Neural crest cell (in vitro differentiated cells): ENCODE measurements around the gene IQCK. TPM values are rescaled to one million over a fixed set of nuclear protein-coding genes. Genes with fewer than 3 reads are reported as not detected.

Experiments used
- DNase-seq: peaks from one replicate; pipeline ENCODE4 v3.0.0; 2021; ENCODE audit warnings: low read depth, mixed read lengths, low spot score
- H3K27ac Mint-ChIP-seq: one replicate; pipeline ENCODE4 v1.8.0; 2021; ENCODE audit warnings: mild to moderate bottlenecking, mixed read lengths; ENCODE audit not compliant: unreplicated experiment
- H3K27me3 Mint-ChIP-seq: 2 replicates; pipeline ENCODE4 v1.8.0; 2021; ENCODE audit warnings: low read depth, mild to moderate bottlenecking, mixed read lengths
- H3K36me3 Mint-ChIP-seq: 2 replicates; pipeline ENCODE4 v1.8.0; 2021; ENCODE audit warnings: low read depth, mild to moderate bottlenecking, mixed read lengths
- H3K4me1 Mint-ChIP-seq: 2 replicates; pipeline ENCODE4 v1.8.0; 2021; ENCODE audit warnings: mixed read lengths
- H3K4me3 Mint-ChIP-seq: one replicate; pipeline ENCODE4 v1.8.0; 2021; ENCODE audit warnings: mild to moderate bottlenecking, mixed read lengths
- H3K9me3 Mint-ChIP-seq: 2 replicates; pipeline ENCODE4 v1.8.0; 2021; ENCODE audit warnings: mixed read lengths
- CTCF ChIP-seq: fragments of 200-600 bp; sonication (generic); conservative IDR thresholded peaks from 2 replicates; pipeline ENCODE4 v1.5.0; 2021; ENCODE audit warnings: antibody characterized with exemption, mild to moderate bottlenecking
- total RNA-seq: library from RNA; stranded (reverse); gene quantifications from 2 replicates; pipeline ENCODE4 v1.2.1, GENCODE V29; 2021

The IQCK gene
- total RNA-seq, 1 donor from 2014 or later, result 23.7 TPM

GRCh38 chr16:19883966-19884485 lies 166.0 kb downstream of the IQCK start:
- H3K9me3 Mint-ChIP-seq, result no peaks in the 10 kb centered on the region
- H3K27me3 Mint-ChIP-seq, result peaks cover 7% of the 10 kb centered on the region
- peaks cover 37% of the 10 kb centered on the region for H3K4me1 Mint-ChIP-seq
- TF ChIP-seq CTCF, result no peak
- H3K4me3 Mint-ChIP-seq, result peak overlapping the region; percentile 95
- H3K36me3 Mint-ChIP-seq, result peaks cover 3% of the 10 kb centered on the region
- no peak for DNase-seq
- no peak overlapping the region for H3K27ac Mint-ChIP-seq

GRCh38 chr16:19884611-19885450 lies 166.8 kb downstream of the IQCK start, which contains the start of gene GPRC5B:
TSS of gene GPRC5B (minus strand) at chr16:19884848. CDS start at chr16:19872845, 12,003 bp downstream.
- Mint-ChIP-seq H3K27ac (no peak within 1 kb of the TSS), H3K9me3 (no peaks in the 10 kb centered on the region), H3K27me3 (peaks cover 7% of the 10 kb centered on the region), H3K36me3 (peaks cover 3% of the 10 kb centered on the region), H3K4me1 (peaks cover 30% of the 10 kb centered on the region), H3K4me3 (peak within 1 kb of the TSS; percentile 98)
- DNase-seq, result peak; percentile 33
- peak; percentile 22 for TF ChIP-seq CTCF

GRCh38 chr16:19885451-19886072 lies 167.5 kb downstream of the IQCK start:
- no peak overlapping the region for H3K27ac Mint-ChIP-seq
- TF ChIP-seq CTCF, result no peak
- peak overlapping the region; percentile 98 for H3K4me3 Mint-ChIP-seq
- no peaks in the 10 kb centered on the region for H3K9me3 Mint-ChIP-seq
- H3K27me3 Mint-ChIP-seq, result peaks cover 7% of the 10 kb centered on the region
- H3K4me1 Mint-ChIP-seq, result peaks cover 30% of the 10 kb centered on the region
- DNase-seq, result no peak
- H3K36me3 Mint-ChIP-seq, result peaks cover 3% of the 10 kb centered on the region

GRCh38 chr16:19886073-19886941 lies 168.2 kb downstream of the IQCK start:
- peak overlapping the region; percentile 98 for H3K4me3 Mint-ChIP-seq
- DNase-seq, result peak; percentile 86
- no peaks in the 10 kb centered on the region for H3K9me3 Mint-ChIP-seq
- peaks cover 7% of the 10 kb centered on the region for H3K27me3 Mint-ChIP-seq
- H3K4me1 Mint-ChIP-seq, result peaks cover 27% of the 10 kb centered on the region
- H3K36me3 Mint-ChIP-seq, result no peaks in the 10 kb centered on the region
- TF ChIP-seq CTCF, result peak; percentile 99
- peak overlapping the region; percentile 50 for H3K27ac Mint-ChIP-seq

GRCh38 chr16:19888834-19889233 lies 170.8 kb downstream of the IQCK start:
- Mint-ChIP-seq H3K4me3 (no peak overlapping the region), H3K4me1 (peaks cover 10% of the 10 kb centered on the region), H3K36me3 (no peaks in the 10 kb centered on the region), H3K9me3 (no peaks in the 10 kb centered on the region), H3K27ac (no peak overlapping the region), H3K27me3 (peaks cover 7% of the 10 kb centered on the region)
- no peak for DNase-seq
- TF ChIP-seq CTCF, result no peak
